Nucleus accumbens (tissue), 56 donors: ENCODE results near the gene CTDNEP1.

Experiments used
- DNase-seq, 56 donors: peaks; one replicate each; lab custom pipeline; 2025; lab: John Stamatoyannopoulos, UW

CTDNEP1 gene

DNA sequence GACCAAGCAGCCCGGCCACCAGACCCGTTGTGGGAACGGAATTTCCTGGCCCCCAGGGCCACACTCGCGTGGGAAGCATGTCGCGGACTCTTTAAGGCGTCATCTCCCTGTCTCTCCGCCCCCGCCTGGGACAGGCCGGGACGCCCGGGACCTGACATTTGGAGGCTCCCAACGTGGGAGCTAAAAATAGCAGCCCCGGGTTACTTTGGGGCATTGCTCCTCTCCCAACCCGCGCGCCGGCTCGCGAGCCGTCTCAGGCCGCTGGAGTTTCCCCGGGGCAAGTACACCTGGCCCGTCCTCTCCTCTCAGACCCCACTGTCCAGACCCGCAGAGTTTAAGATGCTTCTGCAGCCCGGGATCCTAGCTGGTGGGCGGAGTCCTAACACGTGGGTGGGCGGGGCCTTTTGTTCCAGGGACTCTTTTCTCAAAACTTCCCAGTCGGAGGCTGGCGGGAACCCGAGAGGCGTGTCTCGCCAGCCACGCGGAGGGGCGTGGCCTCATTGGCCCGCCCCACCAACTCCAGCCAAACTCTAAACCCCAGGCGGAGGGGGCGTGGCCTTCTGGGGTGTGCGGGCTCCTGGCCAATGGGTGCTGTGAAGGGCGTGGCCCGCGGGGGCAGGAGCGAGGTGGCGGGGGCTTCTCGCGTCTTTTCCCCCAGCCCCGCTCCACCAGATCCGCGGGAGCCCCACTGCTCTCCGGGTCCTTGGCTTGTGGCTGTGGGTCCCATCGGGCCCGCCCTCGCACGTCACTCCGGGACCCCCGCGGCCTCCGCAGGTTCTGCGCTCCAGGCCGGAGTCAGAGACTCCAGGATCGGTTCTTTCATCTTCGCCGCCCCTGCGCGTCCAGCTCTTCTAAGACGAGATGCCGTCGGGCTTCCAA is 29.8 kb upstream of the CTDNEP1 start, which contains the start of gene SLC2A4:
SLC2A4 (plus strand) TSS at position 645 of the 879 bp plus-strand sequence; CDS start at position 862, 217 bp downstream.
- DNase-seq: peak in 49 of 56 donors; percentile 16 to 91 (median 61)

- peak in 50 of 56 donors; percentile 19 to 88 (median 64) for DNase-seq
Observed at GRCh38 chr17:7280519-7281073, 29.1 kb upstream of the CTDNEP1 start.

DNA sequence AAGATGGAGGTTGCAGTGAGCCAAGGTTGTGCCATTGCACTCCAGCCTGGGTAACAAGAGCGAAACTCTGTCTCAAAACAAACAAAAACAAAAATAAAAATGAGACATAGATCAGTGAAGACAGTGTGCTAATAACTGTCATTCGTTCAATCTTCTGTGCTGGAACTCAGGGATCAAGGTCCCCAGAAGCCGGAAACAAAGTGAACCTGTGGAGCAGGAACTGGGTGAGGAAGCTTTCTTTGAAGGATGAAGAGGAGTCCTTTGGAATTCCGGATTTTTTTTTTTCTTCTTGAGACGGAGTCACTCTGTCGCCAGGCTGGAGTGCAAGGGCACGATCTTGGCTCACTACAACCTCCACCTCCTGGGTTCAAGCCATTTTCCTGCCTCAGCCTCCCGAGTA is 27.9 kb upstream of the CTDNEP1 start:
- DNase-seq: no peak

DNA sequence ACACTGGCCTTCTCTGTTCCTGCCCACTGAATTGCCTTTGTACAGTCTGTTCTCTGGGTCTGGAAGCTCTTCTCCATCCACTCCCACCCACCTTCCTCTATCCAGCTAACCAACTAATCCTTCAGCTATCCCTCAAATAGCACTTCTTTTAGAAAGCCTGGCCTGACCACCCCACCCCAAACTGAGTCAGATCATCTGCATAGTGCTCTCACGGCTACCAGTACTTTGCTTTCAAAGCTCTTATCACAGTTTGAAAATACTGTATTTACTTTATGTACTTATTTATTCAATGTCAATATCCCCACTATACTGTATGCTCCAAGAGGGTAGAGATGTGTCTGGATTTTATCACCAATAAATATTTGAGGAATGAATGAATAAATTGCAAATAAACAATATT is 15.2 kb upstream of the CTDNEP1 start:
- no peak for DNase-seq

DNA sequence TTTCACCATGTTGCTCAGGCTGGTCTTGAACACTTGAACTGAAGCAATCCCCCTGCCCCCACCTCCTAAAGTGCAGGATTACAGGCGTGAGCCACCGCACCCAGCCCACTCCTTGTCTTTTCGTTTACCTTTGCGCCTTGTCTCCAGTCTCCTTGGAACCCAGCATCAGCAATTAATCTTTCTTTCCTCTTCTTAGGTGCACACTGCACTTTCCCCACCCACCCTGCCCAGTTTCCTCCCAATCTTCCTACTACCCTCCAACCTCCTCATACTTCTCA is 12.2 kb upstream of the CTDNEP1 start:
- no peak for DNase-seq

- no peak for DNase-seq
Observed at GRCh38 chr17:7262935-7263800, 11.6 kb upstream of the CTDNEP1 start.

DNA sequence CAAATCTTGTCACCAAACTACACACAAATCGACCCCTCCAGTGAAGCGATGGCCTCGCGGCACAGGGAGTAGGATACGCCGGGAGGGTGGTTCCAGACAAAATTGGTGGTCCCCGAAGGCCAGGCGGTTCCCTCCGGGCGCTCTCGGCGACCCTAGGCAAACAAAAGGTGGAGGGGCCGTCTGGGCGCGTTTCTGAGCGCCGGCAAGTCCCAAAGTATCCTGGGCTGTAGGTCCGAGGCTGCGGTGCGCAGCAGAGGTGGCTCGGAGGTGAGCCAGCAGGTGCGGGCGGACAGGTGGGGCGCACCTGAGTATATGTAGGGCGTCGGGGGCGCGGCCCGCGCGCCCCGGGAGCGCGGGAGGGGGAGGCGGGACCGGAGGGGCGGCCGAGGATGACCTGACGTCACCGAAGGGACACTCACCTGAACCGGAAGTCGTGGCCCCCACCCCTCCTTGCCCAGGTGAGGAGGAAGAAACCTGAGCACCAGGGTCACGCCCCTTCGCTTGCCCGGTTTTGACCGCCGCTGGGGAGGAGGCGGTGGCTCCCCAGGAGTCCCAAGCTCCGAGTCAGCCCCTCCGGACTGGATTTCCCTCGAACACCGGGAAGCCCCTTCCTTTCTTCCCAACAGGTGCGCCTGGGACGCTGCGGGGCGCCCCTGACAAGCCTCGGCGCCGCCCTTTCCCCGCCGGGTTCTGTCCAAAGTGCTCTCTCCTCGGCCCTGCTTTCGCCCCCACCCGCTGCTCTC is 10.8 kb upstream of the CTDNEP1 start, which contains the start of gene CLDN7:
CLDN7 (minus strand) TSS at position 287 of the 743 bp plus-strand sequence. CDS start 435 bp downstream, outside the sequence.
- no peak for DNase-seq

DNA sequence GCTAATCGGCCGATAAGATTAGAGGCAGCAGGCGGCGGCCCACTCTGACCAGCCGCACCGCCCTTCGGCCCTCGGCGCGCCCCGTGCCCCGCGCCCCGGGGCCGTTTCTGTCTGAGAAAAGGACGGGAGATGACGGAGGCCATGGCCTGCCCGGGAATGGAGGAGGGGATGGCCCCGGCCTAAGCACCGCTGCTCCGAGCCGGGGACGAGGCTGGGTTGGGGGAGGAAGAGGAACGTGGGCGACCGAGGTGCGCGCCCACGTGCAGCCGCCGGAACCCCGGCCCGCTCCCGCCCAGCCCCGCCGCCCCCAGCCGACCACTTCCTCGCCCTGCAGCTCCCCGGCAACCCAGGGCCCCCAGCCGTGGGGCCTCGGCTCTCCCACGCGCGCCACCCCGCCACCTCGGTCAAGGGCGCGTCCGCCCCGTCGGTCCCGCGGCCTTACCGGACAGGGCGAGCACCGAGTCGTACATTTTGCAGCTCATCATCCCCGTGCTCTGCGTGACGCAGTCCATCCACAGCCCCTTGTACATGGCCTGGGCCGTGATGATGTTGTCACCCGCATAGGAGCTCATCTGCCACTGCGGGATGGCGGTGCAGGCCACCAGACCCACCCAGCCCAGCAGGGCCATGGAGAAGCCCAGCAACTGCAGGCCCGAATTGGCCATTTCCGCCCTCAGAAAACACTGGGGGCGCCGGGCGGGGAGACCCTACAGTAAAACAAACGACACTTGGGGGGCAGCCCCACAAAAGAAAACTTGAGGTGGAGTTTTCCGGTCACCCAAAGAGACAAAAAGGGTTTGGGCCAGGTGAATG is 10.1 kb upstream of the CTDNEP1 start:
- peak in 1 of 56 donors; percentile 11 for DNase-seq

DNA sequence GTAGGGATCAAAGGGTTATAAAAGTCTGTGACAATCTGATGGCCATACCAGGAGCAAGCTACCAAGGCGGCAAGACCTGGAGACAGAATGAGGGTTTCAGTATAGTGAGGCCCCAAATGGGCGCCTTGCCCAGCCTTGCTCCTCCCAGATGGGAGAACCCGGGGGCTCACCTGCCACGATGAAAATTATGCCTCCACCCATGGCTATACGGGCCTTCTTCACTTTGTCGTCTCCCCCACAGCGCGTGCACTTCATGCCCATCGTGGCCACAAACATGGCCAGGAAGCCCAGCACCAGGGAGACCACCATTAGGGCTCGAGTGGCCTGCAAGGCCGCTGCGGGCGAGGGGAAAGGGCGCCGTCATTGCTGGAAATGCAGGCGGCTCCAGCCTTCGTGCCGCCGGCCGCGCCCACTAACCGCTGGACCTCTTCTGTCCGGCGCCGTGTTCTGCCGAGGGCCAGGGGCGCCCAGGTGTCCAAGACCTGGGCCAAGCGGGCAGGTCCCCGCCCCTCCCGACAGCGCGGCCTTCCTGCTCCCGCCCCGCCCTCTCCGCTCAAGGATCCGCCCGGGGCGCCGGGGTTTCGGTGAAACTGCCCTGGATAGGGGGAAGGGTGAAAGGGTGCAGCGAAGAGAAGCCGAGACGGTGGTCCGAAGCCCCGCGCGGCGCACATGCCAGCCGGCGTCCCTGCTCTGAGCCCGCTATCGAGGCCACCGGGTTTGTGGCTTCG is 9.3 kb upstream of the CTDNEP1 start:
- no peak for DNase-seq

GRCh38 chr17:7260151-7260550 is 8.6 kb upstream of the CTDNEP1 start:
- no peak for DNase-seq

DNA sequence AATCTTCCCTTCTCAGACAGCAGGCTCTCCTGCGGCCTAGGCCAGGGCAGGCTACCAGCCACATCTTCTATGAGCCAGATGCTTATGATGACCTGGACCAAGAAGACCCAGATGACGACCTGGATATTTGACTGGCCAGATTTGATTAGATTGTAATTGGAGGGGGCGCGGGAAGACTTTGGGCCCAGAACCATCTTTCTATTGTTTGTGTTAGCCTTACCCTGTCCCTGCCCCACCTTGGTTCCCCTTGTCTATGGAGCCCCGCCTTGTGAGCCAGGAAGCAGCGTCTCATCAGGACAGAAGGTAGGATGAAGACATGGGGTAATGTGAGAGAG is 8.0 kb upstream of the CTDNEP1 start:
- no peak for DNase-seq

- DNase-seq: no peak
Observed at GRCh38 chr17:7258731-7259554, 7.4 kb upstream of the CTDNEP1 start.

DNA sequence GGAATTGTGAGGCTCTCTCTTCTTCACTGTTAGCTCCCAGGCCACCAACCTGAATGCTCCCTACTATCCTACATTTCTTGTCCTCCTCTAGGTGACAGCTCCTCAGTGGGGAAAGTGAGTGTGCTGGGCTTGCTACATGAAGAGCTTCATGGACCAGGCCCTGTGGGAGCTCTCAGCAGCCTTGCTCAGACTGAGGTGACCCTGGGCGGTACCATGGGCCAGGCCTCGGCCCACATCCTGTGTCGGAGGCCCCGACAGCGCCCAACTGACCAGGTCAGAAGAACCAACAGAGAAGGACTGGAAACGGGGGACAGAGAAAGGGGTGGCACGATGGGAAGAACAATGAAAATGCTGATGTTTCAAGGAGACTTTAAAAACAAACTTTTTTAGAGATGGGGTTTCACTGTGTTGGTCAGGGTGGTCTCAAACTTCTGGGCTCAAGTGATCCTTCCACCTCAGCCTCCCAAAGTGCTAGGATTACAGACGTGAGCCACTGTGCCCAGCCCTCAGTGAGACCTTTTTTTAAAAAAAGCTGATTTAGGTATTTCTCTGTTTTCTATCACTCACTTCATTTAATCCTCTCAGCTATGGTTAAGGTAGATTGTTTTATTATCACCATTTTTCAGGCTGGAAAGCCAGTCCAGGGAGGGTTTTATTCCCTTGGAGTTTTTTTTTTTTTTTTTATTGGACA is 5.4 kb upstream of the CTDNEP1 start:
- no peak for DNase-seq

DNA sequence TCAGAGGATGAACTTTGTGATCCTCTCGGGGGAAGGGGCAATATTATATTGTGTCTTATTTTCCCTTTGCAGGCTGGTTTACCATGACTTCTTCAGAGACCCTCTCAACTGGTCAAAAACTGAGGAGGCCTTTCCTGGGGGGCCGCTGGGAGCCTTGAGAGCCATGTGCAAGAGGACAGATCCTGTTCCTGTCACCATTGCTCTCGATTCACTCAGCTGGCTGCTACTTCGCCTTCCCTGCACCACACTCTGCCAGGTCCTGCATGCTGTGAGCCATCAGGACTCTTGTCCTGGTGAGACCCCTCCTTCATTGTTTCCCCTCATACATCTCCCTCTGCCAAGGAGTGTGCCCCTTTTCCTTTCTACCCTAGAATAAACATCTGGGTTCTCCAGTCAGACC is 3.0 kb upstream of the CTDNEP1 start:
- no peak for DNase-seq

DNA sequence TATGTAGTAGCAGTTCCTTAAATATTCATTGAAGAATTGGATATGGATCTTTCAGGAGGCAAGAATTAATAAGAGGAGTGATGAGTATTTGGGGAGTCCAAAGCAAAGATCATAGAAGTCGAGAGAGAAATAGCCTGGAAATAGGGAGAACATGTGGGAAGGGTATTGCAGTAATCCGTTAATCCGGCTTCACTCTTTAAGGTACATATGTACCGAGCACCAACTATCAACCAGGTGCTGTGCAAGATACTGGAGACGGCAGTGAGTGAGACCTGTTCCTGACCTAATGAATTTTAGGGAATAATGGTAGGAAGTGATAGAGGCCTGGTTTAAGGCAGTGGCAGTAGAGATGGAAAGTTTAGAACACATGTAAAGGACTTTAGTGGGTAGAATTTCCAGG is 1.5 kb upstream of the CTDNEP1 start:
- DNase-seq: no peak

GRCh38 chr17:7252176-7253043 is 876 bp upstream of the CTDNEP1 start, which contains the start of gene ELP5:
TSS of gene ELP5 (plus strand) at chr17:7252215. CDS start at chr17:7252551, 336 bp downstream.
- peak in 54 of 56 donors; percentile 51 to 96 (median 87) for DNase-seq
